ENCODE results near the gene CNDP2.
"Not testable (repeated sequence)": the region's sequence is repeated elsewhere in the genome, so short reads cannot be mapped to it uniquely, and the experiment has no call there.

CNDP2 gene

GRCh38 chr18:74539289-74539688, 43.1 kb downstream of the CNDP2 start:
- no peak for DNase-seq (ENCODE audit: low read depth)

DNA sequence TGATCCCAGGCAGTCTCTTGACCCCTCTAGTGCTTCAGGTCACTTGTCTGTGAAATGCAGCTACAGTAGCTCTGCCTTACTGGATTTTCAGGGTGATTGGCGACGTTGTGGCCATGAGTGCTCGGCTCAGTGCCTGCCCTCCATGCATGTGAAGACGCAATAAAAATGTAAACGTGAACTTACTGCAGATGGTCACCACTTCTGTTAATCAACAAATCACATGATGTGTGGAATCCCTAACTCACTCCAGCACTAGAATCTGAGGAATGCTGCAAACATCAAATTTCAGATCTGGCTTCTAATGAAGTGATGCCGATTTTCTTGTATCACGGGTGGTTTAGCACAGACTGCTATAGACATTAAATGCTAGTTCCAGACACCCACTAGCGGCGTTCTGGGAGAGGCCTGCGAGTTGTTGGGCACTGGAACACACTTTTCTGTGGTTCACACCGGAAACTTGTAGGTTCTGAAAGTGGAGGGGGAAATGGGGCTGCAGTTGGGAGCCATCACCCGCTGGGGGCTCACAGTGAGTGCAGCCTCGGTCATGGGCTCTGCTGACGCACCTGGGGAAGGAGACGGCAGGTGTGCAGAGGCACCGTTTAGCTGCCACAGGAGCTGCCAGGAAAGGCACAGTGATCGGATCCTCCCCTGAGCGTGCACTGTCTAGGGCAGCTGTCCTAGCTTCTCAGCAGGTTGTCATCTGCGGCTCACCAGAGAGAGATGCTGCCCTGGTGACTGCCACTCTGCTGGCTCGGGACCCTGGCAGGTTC, 44.7 kb downstream of the CNDP2 start:
- no peak for DNase-seq (ENCODE audit: low read depth)

GRCh38 chr18:74541703-74542555, 45.8 kb downstream of the CNDP2 start:
- no peak for DNase-seq (ENCODE audit: low read depth)

GRCh38 chr18:74544898-74545297, 48.7 kb downstream of the CNDP2 start:
- DNase-seq (ENCODE audit: low read depth) = no peak

DNA sequence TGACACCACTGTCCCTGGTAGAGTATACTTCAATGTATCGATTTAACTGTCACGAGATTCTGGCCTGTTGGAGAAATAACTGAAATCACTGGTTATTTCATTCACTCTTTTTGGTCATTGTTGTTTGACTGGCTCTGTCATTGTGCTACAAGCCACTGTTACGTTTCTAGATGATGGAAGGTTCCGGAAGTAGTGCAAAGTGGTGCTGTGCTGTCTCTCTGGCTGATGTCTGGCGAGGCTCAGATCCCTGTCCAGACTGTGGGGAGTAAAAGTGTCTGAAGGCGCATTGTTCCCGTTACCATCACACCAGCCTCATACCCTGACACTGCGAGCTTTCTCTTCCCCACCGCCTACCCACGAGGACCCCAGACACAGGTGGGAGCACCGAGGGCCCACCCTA, 49.8 kb downstream of the CNDP2 start:
- DNase-seq (ENCODE audit: low read depth) = no peak

DNA sequence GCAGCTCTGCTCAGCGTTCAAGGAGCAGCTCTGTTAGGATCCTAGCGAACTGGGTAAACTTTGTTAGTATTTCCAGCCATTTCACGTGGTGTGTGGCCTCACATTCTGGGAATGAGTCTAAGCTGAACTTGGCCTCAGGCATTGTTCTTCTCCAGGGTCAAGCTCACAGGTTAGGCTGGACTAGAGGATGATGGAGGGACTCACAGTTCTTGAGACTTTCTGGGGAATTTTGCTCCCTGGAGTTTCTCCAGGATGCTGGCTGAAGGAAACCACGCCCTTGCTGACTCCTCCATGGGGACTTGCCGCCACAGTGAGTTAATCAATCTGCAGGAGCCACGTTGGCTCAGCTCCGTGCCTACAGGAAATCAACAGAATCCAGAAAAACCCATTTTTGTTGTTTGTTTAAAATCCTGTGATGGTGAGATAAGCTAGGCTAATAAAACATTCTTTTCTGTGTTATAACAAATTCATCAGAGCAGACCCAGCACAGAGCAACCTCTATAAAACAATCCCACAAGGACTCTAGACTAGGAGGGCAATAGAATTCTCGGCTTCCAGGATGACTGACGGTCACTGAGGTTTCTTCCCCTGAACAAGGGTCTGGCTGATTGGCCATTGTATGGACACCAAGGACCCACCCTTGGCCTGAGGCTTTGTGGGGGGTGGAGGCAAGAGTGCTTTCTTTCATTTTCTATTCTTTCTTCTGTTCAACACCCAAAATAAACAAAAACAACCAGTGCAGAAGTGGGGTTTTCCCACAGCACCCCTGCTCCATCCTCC, 50.8 kb downstream of the CNDP2 start:
- no peak for DNase-seq (ENCODE audit: low read depth)

DNA sequence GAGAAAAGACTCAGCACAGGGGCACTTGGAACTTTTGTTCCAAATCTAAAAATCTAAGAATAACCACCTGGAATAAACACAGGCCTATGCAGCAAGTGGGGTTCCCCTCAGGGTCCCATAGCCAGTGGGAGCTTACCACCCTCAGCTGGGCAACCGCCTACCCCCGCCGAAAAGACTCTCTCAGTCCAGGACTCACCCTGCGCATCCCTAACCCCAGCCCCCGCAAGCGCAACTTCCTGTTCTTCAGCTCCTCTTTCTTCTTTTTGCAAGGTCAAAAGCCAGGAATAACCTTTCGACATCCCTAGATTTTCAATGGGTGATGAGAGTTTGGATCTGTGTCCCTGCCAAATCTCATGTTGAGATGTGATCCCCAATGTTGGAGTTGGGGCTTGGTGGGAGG, 51.7 kb downstream of the CNDP2 start:
- DNase-seq (ENCODE audit: low read depth) = no peak

GRCh38 chr18:74549591-74550104, 53.5 kb downstream of the CNDP2 start:
- no peak for DNase-seq (ENCODE audit: low read depth)

- DNase-seq (ENCODE audit: low read depth) = no peak
Observed at GRCh38 chr18:74550886-74551285, 54.7 kb downstream of the CNDP2 start.

DNA sequence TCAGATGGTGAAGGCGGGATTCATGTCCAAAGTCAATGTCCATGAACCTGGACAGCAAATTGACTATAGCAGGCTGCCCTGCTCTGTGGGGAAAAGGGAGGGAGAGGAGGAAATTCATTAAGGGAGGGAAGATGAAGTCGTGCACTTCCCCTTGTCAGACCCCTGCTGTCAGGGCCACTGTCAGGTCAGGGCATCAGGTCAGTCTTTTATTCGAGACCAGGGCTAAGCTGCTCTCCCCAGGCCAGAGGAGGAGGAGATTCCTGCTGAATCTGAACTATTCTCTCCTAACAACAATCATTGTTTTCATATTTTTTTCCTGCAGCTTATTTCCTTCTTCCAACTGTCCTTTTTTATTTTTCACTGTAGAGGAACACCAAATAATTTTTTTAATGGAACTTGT, 55.3 kb downstream of the CNDP2 start:
- DNase-seq (ENCODE audit: low read depth) = no peak

GRCh38 chr18:74551936-74552555, 55.9 kb downstream of the CNDP2 start:
- peak; percentile 55 for DNase-seq (ENCODE audit: low read depth)

DNA sequence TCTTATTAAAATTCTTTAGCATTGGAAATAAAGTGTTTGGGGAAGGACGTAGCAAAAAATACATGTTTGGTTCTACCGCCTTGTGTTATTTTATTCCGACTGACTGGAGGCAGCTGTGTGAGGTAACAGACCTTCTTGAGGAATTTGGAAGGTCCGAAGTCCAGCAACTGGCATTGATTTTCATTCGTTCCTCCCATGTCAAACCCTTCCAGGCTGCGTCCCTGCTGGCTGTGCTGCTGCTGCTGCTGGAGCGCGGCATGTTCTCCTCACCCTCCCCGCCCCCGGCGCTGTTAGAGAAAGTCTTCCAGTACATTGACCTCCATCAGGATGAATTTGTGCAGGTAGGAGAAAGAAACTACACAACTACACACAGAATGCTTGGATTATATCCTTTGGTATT, 60.0 kb downstream of the CNDP2 start:
- DNase-seq (ENCODE audit: low read depth) = no peak

- no peak for DNase-seq (ENCODE audit: low read depth)
Observed at GRCh38 chr18:74558096-74558495, 61.9 kb downstream of the CNDP2 start.

DNA sequence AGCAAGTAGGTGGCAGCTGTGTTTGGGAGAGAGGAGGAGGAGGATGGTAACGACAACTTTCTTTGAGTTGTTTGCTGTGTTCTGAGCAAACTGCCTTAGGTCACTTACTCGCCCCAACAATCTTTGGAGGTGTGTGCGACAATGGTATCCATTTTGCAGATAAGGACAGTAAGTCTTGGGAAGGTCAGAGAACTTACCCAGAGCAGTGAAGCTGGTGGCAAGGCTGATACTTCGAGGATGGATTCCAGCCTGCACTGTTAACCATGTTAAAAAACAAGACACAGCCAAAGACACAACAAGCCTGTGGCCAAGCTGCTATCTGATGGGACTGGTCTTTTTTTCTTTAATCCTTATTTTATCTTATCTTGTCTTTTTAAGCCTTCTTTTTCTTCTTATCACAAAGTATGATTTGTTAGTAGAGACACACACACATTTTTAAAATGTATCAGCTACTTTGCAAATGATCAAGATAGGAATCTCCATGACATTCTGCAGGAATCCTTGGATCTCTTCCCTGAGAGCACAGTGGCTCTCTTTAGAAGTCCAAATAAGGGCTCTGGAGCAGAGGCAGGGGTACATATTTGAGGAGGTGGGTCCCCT, 66.1 kb downstream of the CNDP2 start:
- DNase-seq (ENCODE audit: low read depth) = no peak

GRCh38 chr18:74562775-74563174, 66.6 kb downstream of the CNDP2 start:
- no peak for DNase-seq (ENCODE audit: low read depth)

DNA sequence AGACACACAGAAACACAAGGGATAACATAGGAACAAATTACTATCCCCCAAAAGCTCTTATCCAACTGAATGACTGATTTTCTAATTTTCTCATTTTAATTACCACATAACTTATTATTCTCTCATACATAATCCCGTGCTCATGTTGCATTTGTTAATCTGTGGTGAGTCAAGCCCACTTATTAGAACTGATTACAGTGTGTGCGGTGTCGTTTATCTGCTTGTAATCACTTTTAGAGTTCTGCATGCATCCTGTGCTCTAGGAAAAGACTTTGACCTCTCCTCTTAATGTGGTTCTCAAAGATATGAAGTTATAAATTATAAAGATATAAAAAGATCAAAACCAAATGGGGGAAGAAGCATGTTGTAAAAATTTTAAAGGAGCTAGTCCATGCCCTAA, 67.8 kb downstream of the CNDP2 start:
- DNase-seq (ENCODE audit: low read depth) = no peak

DNA sequence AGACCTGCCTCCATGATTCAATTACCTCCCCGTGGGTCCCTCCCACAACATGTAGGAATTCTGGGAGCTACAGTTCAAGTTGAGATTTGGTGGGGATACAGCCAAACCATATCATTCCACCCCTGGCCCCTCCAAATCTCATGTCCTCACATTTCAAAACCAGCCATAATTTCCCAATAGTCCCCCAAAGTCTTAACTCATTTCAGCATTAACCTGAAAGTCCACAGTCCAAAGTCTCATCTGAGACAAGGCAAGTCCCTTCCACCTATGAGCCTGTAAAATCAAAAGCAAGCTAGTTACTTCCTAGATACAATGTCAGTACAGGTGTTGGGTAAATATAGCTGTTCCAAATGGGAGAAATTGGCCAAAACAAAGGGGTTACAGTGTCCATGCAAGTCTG, 69.0 kb downstream of the CNDP2 start:
- not testable (repeated sequence) for DNase-seq (ENCODE audit: low read depth)

- DNase-seq (ENCODE audit: low read depth) = not testable (repeated sequence)
Observed at GRCh38 chr18:74565993-74566392, 69.8 kb downstream of the CNDP2 start.

DNA sequence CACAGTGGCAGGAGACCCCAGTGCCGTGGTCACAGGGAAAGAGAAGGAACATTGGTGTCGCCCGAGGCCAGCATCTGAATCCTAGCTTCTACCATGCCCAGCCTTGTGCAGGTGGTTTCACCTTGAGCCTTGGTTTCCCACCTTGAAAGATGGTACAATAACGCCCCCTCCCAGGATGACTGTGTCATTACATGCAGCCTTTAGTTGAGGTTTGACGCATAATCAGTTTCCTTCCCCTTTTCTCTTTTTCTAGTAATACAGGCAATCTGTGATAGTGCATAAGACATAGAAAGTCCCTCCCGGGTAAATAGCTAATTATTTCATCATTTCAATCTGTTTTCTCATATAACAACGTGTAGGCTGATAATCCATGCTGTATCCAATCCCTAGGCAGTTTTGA, 71.7 kb downstream of the CNDP2 start:
- no peak for DNase-seq (ENCODE audit: low read depth)

DNA sequence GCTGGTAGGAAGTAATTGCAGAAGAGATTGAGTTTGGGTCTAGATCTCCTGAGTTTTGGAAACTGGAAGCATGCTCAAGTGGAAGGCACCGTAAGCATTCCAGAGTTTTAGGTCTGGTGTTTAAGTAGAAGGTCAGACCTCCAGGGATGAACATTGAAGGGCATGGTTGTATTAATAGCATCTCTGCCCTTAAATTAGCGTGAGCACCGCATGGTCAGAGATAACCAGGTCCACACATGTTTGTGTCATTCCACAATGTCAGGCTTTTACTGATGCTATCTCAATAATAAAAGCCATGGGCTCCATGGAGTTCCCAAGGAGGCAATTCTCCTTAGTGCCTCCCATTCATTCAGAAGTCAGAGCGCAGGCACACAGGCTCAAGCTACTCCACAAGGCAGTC, 73.2 kb downstream of the CNDP2 start:
- DNase-seq (ENCODE audit: low read depth) = no peak

- DNase-seq (ENCODE audit: low read depth) = no peak
Observed at GRCh38 chr18:74570266-74570665, 74.1 kb downstream of the CNDP2 start.

Data from activated T-helper 9 cell treated with anti-CD3 and anti-CD28 coated beads, Interleukin-2, amount 50 U/mL, for 16 hours (primary cell).